IMR-90 (cell line): ENCODE measurements around the gene MB. TPM values are rescaled to one million over a fixed set of nuclear protein-coding genes. Genes with fewer than 3 reads are reported as not detected.

Source experiments
- ATAC-seq: fragments of 200-7000 bp; cut with Tn5 transposase; 2 replicates; pipeline ENCODE4 v1.9.1; 2020; ENCODE audit warnings: low read depth, mild to moderate bottlenecking, moderate library complexity
- BruUV-seq: library from RNA; stranded (reverse); fragments of 400-500 nt; replicated peaks from 2 replicates; lab custom pipeline; 2021; lab: Mats Ljungman, UMichigan
- CTCF ChIA-PET: fragments of 300-600 bp; formaldehyde crosslinking; extraction: SDS; loops from one replicate; lab custom pipeline; 2021; ENCODE audit warnings: antibody characterized with exemption; lab: Yijun Ruan, JAX
- POLR2A ChIA-PET: fragments of 300-600 bp; sonication (Branson Sonifier 250); formaldehyde crosslinking; loops from one replicate; lab custom pipeline; 2022; ENCODE audit warnings: antibody characterized with exemption; ENCODE audit not compliant: unreplicated experiment; lab: Charles Lee
- DNase-seq: peaks from one replicate; pipeline ENCODE4 v3.0.0; 2013
- H2AFZ ChIP-seq: replicated peaks from 2 replicates; pipeline ENCODE3; 2013; ENCODE audit warnings: low read length, mild to moderate bottlenecking; ENCODE audit not compliant: poor library complexity
- H2AK5ac ChIP-seq: 2 replicates; pipeline ENCODE4 v1.6.1; 2013; ENCODE audit warnings: low read depth, low read length, inconsistent platforms
- H2AK9ac ChIP-seq: replicated peaks from 2 replicates; pipeline ENCODE3; 2013; ENCODE audit warnings: mild to moderate bottlenecking, low read depth, low read length, moderate library complexity; ENCODE audit not compliant: poor library complexity
- H2BK120ac ChIP-seq: 2 replicates; pipeline ENCODE4 v1.6.1; 2013; ENCODE audit warnings: low read depth, low read length, inconsistent platforms
- H2BK15ac ChIP-seq: 3 replicates; pipeline ENCODE4 v1.6.1; 2013; ENCODE audit warnings: low read depth, low read length, inconsistent platforms
- H2BK20ac ChIP-seq: 2 replicates; pipeline ENCODE4 v1.6.1; 2013; ENCODE audit warnings: low read depth, mild to moderate bottlenecking, inconsistent platforms, low read length, moderate library complexity
- H2BK5ac ChIP-seq: 2 replicates; pipeline ENCODE4 v1.6.1; 2013; ENCODE audit warnings: mild to moderate bottlenecking, low read depth, low read length, inconsistent platforms; ENCODE audit not compliant: poor library complexity, severe bottlenecking
- H3K14ac ChIP-seq: replicated peaks from 2 replicates; pipeline ENCODE4 v1.6.1; 2013; ENCODE audit warnings: low read depth, low read length, inconsistent platforms
- H3K18ac ChIP-seq: 2 replicates; pipeline ENCODE4 v1.6.1; 2013; ENCODE audit warnings: low read depth, low read length, control low read depth
- H3K23ac ChIP-seq: 2 replicates; pipeline ENCODE4 v1.6.1; 2013; ENCODE audit warnings: low read depth, low read length, inconsistent platforms
- H3K27ac ChIP-seq: 2 replicates; pipeline ENCODE4 v1.5.1; 2013; ENCODE audit warnings: mild to moderate bottlenecking, control low read depth, low read length; ENCODE audit not compliant: insufficient read depth
- H3K27me3 ChIP-seq: 2 replicates; pipeline ENCODE4 v1.6.1; 2013; ENCODE audit warnings: low read length; ENCODE audit not compliant: control insufficient read depth, insufficient read depth
- H3K36me3 ChIP-seq: 2 replicates; pipeline ENCODE4 v1.6.1; 2013; ENCODE audit warnings: low read length, mixed read lengths; ENCODE audit not compliant: control insufficient read depth, insufficient read depth
- H3K4ac ChIP-seq: 2 replicates; pipeline ENCODE4 v1.6.1; 2013; ENCODE audit warnings: low read depth, low read length, inconsistent platforms
- H3K4me1 ChIP-seq: 2 replicates; pipeline ENCODE4 v1.6.1; 2013; ENCODE audit warnings: low read length, mixed read lengths; ENCODE audit not compliant: control insufficient read depth, insufficient read depth
- H3K4me2 ChIP-seq: 2 replicates; pipeline ENCODE4 v1.6.1; 2013; ENCODE audit warnings: low read depth, mild to moderate bottlenecking, control low read depth, low read length, moderate library complexity
- H3K4me3 ChIP-seq: 2 replicates; pipeline ENCODE4 v1.5.1; 2013; ENCODE audit warnings: low read depth, mild to moderate bottlenecking, control low read depth, low read length, moderate library complexity; ENCODE audit not compliant: insufficient read depth
- H3K56ac ChIP-seq: 2 replicates; pipeline ENCODE4 v1.6.1; 2013; ENCODE audit warnings: low read length, inconsistent platforms; ENCODE audit not compliant: insufficient read depth; ENCODE audit errors: extremely low read depth
- H3K79me1 ChIP-seq, 2 experiments: 2 replicates each; pipeline ENCODE4 v1.6.1; 2013; ENCODE audit warnings: low read length in 2 of 2, inconsistent platforms in 1 of 2, low read depth in 1 of 2
- H3K9ac ChIP-seq: 2 replicates; pipeline ENCODE4 v1.6.1; 2013; ENCODE audit warnings: low read depth, low read length, control low read depth
- H3K9me1 ChIP-seq: 2 replicates; pipeline ENCODE4 v1.6.1; 2013; ENCODE audit warnings: low read length, inconsistent platforms; ENCODE audit not compliant: insufficient read depth
- H3K9me3 ChIP-seq: 2 replicates; pipeline ENCODE4 v1.6.1; 2013; ENCODE audit warnings: low read length; ENCODE audit not compliant: control insufficient read depth, insufficient read depth
- H4K20me1 ChIP-seq: 2 replicates; pipeline ENCODE4 v1.6.1; 2013; ENCODE audit warnings: low read length, inconsistent platforms; ENCODE audit not compliant: insufficient read depth
- H4K5ac ChIP-seq: 2 replicates; pipeline ENCODE4 v1.6.1; 2013; ENCODE audit warnings: mild to moderate bottlenecking, low read depth, low read length, control low read depth
- H4K8ac ChIP-seq, 2 experiments: 2 replicates each; pipeline ENCODE4 v1.6.1; 2013; ENCODE audit warnings: low read depth in 2 of 2, low read length in 2 of 2, control low read depth in 1 of 2, inconsistent platforms in 1 of 2
- H4K91ac ChIP-seq: 2 replicates; pipeline ENCODE4 v1.6.1; 2013; ENCODE audit warnings: low read depth, low read length, inconsistent platforms; ENCODE audit not compliant: insufficient read depth
- FOS ChIP-seq: fragments of 150-350 bp; IDR thresholded peaks from 2 replicates; pipeline ENCODE4 v1.6.1; 2016; ENCODE audit warnings: low read depth, low read length
- MAZ ChIP-seq: IDR thresholded peaks from 2 replicates; pipeline ENCODE4 v1.6.1; 2012; ENCODE audit warnings: low read depth, mild to moderate bottlenecking, low read length, improper control_type of control experiment, moderate library complexity, borderline replicate concordance
- WGBS, 2 experiments: methylation state at CpG; one replicate each; pipeline versions ENCODE4 v1.1.5 to v1.1.7; 2013; ENCODE audit warnings: missing lambda C conversion rate in 2 of 2; ENCODE audit not compliant: insufficient read length in 1 of 2; ENCODE audit errors: extremely low coverage in 2 of 2; 5-methylcytosine and 5-hydroxymethylcytosine counted together
- dilution Hi-C: fragments of 300-500 bp; cut with HindIII; formaldehyde crosslinking; loops from one replicate; pipeline ENCODE4 v1.14.3; 2018; ENCODE audit warnings: low sequenced_read_pairs; ENCODE audit not compliant: unreplicated experiment
- in situ Hi-C: fragments of 300-500 bp; cut with MboI; formaldehyde crosslinking; loops from 3 replicates; pipeline ENCODE4 v1.14.3; 2019; ENCODE audit warnings: low sequenced_read_pairs, inconsistent platforms, mixed read lengths
- intact Hi-C: fragments of 100-400 bp; cut with micrococcal nuclease; formaldehyde crosslinking; loops from 2 replicates; pipeline ENCODE4 v1.10.0; 2022
- polyA plus RNA-seq, 3 experiments: library from polyadenylated mRNA; depleted of rRNA; stranded (reverse); fragments of >200 nt; gene quantifications; 2 replicates each; pipeline ENCODE4 v1.2.3, GENCODE V29; 2012; ENCODE audit warnings: low replicate concordance in 1 of 3
- total RNA-seq: library from RNA; depleted of rRNA; stranded (reverse); fragments of >200 nt; gene quantifications from 2 replicates; pipeline ENCODE4 v1.2.3, GENCODE V29; 2012
- TF ChIP-seq, protein P1 (sequence below): fragments of 150-350 bp; IDR thresholded peaks from 2 replicates; pipeline ENCODE4 v1.6.1; 2017; ENCODE audit warnings: mild to moderate bottlenecking, antibody characterized with exemption, low read length, low read depth
- TF ChIP-seq, protein P2 (sequence below): fragments of 150-350 bp; IDR thresholded peaks from 2 replicates; pipeline ENCODE4 v1.6.1; 2016; ENCODE audit warnings: low read depth, mild to moderate bottlenecking, low read length, moderate library complexity, borderline replicate concordance
- TF ChIP-seq, protein P3 (sequence below): conservative IDR thresholded peaks from 2 replicates; pipeline ENCODE4 v1.5.1; 2012; ENCODE audit warnings: mild to moderate bottlenecking, low read depth, low read length, improper control_type of control experiment

The MB gene
- total and polyA plus RNA-seq, 2 of the 4 experiments (the other 2 are of a cell fraction) = not detected

DNA sequence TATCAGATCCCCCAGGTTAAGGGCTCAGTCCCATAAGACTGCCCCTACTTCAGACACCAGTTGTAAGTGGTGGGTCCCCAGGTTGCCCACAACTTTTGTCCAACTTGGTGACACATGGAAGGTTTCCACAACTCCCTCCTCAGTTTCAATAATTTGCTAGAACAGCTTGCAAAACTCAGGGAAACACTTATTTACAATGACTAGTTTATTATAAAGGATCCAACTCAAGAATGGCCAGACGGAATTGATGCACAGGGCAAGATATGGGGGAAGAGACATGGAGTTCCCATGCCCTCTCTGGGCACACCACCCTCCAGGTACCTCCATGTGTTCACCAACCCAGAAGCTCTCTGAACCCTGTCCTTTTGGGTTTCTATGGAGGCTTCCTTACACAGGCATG lies 36.7 kb upstream of the MB start:
- Histone ChIP-seq H3K79me1 (peaks cover 11 to 24% of the 10 kb centered on the region in 2 experiments), H3K18ac (no peak overlapping the region), H3K27me3 (no peaks in the 10 kb centered on the region), H2BK5ac (no peak overlapping the region), H3K9ac (no peak overlapping the region), H4K8ac (no peak overlapping the region), H3K9me1 (0 out of 2 replicates have a peak, but pooled peaks cover 3% of the 10 kb centered on the region), H3K36me3 (peaks cover 18% of the 10 kb centered on the region), H2BK15ac (no peak overlapping the region), H2BK120ac (no peak overlapping the region), H3K9me3 (peaks cover 3% of the 10 kb centered on the region), H2AK9ac (no peak overlapping the region), H2BK20ac (no peak overlapping the region), H2AK5ac (no peak overlapping the region), H4K91ac (no peak overlapping the region), H3K27ac (no peak overlapping the region), H3K56ac (no peak overlapping the region), H2AFZ (no peak overlapping the region), H3K4me3 (no peak overlapping the region), H3K4me2 (no peak overlapping the region), H3K4ac (no peak overlapping the region), H4K20me1 (no peaks in the 10 kb centered on the region), H3K23ac (no peak overlapping the region), H3K4me1 (peaks cover 2% of the 10 kb centered on the region), H3K14ac (no peak overlapping the region), H4K5ac (no peak overlapping the region)
- dilution Hi-C loops = no loop called here
- no CpG with 5 or more reads among the region's 1 CpG for WGBS, 2 experiments
- TF ChIP-seq MAZ (no peak), FOS (no peak)
- TF ChIP-seq, protein P1, sequence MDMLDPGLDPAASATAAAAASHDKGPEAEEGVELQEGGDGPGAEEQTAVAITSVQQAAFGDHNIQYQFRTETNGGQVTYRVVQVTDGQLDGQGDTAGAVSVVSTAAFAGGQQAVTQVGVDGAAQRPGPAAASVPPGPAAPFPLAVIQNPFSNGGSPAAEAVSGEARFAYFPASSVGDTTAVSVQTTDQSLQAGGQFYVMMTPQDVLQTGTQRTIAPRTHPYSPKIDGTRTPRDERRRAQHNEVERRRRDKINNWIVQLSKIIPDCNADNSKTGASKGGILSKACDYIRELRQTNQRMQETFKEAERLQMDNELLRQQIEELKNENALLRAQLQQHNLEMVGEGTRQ = no peak
- TF ChIP-seq, protein P2, sequence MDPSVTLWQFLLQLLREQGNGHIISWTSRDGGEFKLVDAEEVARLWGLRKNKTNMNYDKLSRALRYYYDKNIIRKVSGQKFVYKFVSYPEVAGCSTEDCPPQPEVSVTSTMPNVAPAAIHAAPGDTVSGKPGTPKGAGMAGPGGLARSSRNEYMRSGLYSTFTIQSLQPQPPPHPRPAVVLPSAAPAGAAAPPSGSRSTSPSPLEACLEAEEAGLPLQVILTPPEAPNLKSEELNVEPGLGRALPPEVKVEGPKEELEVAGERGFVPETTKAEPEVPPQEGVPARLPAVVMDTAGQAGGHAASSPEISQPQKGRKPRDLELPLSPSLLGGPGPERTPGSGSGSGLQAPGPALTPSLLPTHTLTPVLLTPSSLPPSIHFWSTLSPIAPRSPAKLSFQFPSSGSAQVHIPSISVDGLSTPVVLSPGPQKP = no peak
- TF ChIP-seq, protein P3, sequence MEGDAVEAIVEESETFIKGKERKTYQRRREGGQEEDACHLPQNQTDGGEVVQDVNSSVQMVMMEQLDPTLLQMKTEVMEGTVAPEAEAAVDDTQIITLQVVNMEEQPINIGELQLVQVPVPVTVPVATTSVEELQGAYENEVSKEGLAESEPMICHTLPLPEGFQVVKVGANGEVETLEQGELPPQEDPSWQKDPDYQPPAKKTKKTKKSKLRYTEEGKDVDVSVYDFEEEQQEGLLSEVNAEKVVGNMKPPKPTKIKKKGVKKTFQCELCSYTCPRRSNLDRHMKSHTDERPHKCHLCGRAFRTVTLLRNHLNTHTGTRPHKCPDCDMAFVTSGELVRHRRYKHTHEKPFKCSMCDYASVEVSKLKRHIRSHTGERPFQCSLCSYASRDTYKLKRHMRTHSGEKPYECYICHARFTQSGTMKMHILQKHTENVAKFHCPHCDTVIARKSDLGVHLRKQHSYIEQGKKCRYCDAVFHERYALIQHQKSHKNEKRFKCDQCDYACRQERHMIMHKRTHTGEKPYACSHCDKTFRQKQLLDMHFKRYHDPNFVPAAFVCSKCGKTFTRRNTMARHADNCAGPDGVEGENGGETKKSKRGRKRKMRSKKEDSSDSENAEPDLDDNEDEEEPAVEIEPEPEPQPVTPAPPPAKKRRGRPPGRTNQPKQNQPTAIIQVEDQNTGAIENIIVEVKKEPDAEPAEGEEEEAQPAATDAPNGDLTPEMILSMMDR = no peak
- POLR2A ChIA-PET = no interaction called here
- BruUV-seq = no TSS peak
- intact Hi-C loops = no loop called here
- ATAC-seq (no peak), DNase-seq (no peak)
- CTCF ChIA-PET = no interaction called here
- in situ Hi-C loops = no loop called here
